HepG2 (cell line): ENCODE results near the gene RTN4RL2. TPM values are rescaled to one million over a fixed set of nuclear protein-coding genes. Genes with fewer than 3 reads are reported as not detected.

Source experiments
- DMAP1 ChIP-seq: IDR thresholded peaks from 2 replicates; pipeline ENCODE4 v1.6.1; 2016
- EED ChIP-seq: sonication (generic); formaldehyde crosslinking; IDR thresholded peaks from 2 replicates; pipeline ENCODE4 v1.5.0; 2020; ENCODE audit warnings: mild to moderate bottlenecking, missing genetic modification reagents
- KLF13 ChIP-seq: sonication (generic); formaldehyde crosslinking; IDR thresholded peaks from 2 replicates; pipeline ENCODE4 v1.4.0; 2020; ENCODE audit warnings: mild to moderate bottlenecking, missing genetic modification reagents
- KLF16 ChIP-seq, 2 experiments: sonication (generic) in 1 of 2; formaldehyde crosslinking in 1 of 2; IDR thresholded peaks; 2 replicates each; pipeline versions ENCODE4 v1.6.1 to v1.8.0; 2016 to 2023; ENCODE audit warnings: missing genetic modification reagents in 2 of 2, missing compliant biosample characterization in 1 of 2
- MAFK ChIP-seq, 2 experiments: IDR thresholded peaks in 1 of 2; conservative IDR thresholded peaks in 1 of 2; 2 replicates each; pipeline ENCODE4 v1.6.1; 2011; ENCODE audit warnings: improper control_type of control experiment in 2 of 2, low read length in 2 of 2
- MBNL3 ChIP-seq: fragments of 250-450 bp; sonication (Bioruptor Pico); conservative IDR thresholded peaks from 2 replicates; pipeline ENCODE4 v1.8.0; 2022; ENCODE audit warnings: mild to moderate bottlenecking, inconsistent platforms
- NFATC3 ChIP-seq: sonication (generic); formaldehyde crosslinking; IDR thresholded peaks from 2 replicates; pipeline ENCODE4 v1.5.1; 2020; ENCODE audit warnings: mild to moderate bottlenecking, missing genetic modification reagents
- NR2F1 ChIP-seq, 2 experiments: fragments of 450-650 bp in 1 of 2; formaldehyde crosslinking in 1 of 2; IDR thresholded peaks; 2 replicates each; pipeline versions ENCODE4 v1.5.0 to v1.6.1; 2016 to 2020; ENCODE audit warnings: mild to moderate bottlenecking in 1 of 2, missing compliant biosample characterization in 1 of 2, missing genetic modification reagents in 1 of 2, moderate library complexity in 1 of 2
- THAP11 ChIP-seq: IDR thresholded peaks from 2 replicates; pipeline ENCODE4 v1.6.1; 2016; ENCODE audit warnings: missing biosample characterization, missing genetic modification reagents
- ZBTB7A ChIP-seq: sonication (generic); formaldehyde crosslinking; IDR thresholded peaks from 2 replicates; pipeline ENCODE4 v1.8.0; 2022; ENCODE audit warnings: mild to moderate bottlenecking, missing genetic modification reagents
- ZNF235 ChIP-seq: sonication (generic); formaldehyde crosslinking; IDR thresholded peaks from 2 replicates; pipeline ENCODE4 v1.8.1; 2023; ENCODE audit warnings: mild to moderate bottlenecking, missing genetic modification reagents, borderline replicate concordance
- ZNF430 ChIP-seq: sonication (generic); formaldehyde crosslinking; IDR thresholded peaks from 2 replicates; pipeline ENCODE4 v1.9.0; 2021; ENCODE audit warnings: mild to moderate bottlenecking, missing genetic modification reagents
- ZNF629 ChIP-seq: sonication (generic); formaldehyde crosslinking; conservative IDR thresholded peaks from 2 replicates; pipeline ENCODE4 v1.5.0; 2020; ENCODE audit warnings: missing genetic modification reagents
- ZNF652 ChIP-seq: IDR thresholded peaks from 2 replicates; pipeline ENCODE4 v1.6.1; 2016; ENCODE audit warnings: low read depth, borderline replicate concordance
- ZNF746 ChIP-seq: sonication (generic); formaldehyde crosslinking; IDR thresholded peaks from 2 replicates; pipeline ENCODE4 v1.8.0; 2022; ENCODE audit warnings: mild to moderate bottlenecking, missing genetic modification reagents
- ZSCAN12 ChIP-seq: sonication (generic); formaldehyde crosslinking; IDR thresholded peaks from 2 replicates; pipeline ENCODE4 v1.9.0; 2021; ENCODE audit warnings: mild to moderate bottlenecking, missing genetic modification reagents
- ZSCAN22 ChIP-seq: sonication (generic); formaldehyde crosslinking; IDR thresholded peaks from 2 replicates; pipeline ENCODE4 v1.4.0; 2020; ENCODE audit warnings: mild to moderate bottlenecking, missing genetic modification reagents
- polyA plus RNA-seq, 8 experiments: library from polyadenylated mRNA; depleted of rRNA in 3 of 8; stranded (reverse) in 7 of 8; unstranded in 1 of 8; fragments of >200 nt; fragmentation: Illumina TruSeq in 4 of 8; extraction: Trizol in 4 of 8; gene quantifications; 2 replicates each; pipeline versions ENCODE4 v1.2.1 to v1.2.3, GENCODE V29; 2011 to 2016; ENCODE audit warnings: low read depth in 4 of 8, missing spikeins in 1 of 8, mixed read lengths in 1 of 8; ENCODE audit not compliant: insufficient read depth in 1 of 8
- total RNA-seq, 5 experiments: library from RNA; depleted of rRNA; stranded (reverse); fragments of >200 nt; fragmentation: Illumina TruSeq; extraction: Trizol; gene quantifications; 2 replicates each; pipeline ENCODE4 v1.2.3, GENCODE V29; 2016; ENCODE audit warnings: low read depth in 1 of 5
- TF ChIP-seq, protein P1 (sequence below): IDR thresholded peaks from 2 replicates; pipeline ENCODE4 v1.6.1; 2016
- TF ChIP-seq, protein P2 (sequence below): sonication (generic); formaldehyde crosslinking; IDR thresholded peaks from 2 replicates; pipeline ENCODE4 v1.4.0; 2020; ENCODE audit warnings: missing genetic modification reagents
- TF ChIP-seq, protein P3 (sequence below): conservative IDR thresholded peaks from 2 replicates; pipeline ENCODE4 v1.6.1; 2018; ENCODE audit warnings: missing genetic modification reagents
- TF ChIP-seq, protein P4 (sequence below): sonication (generic); formaldehyde crosslinking; IDR thresholded peaks from 2 replicates; pipeline ENCODE4 v1.4.0; 2020; ENCODE audit warnings: missing genetic modification reagents
- TF ChIP-seq, protein P5 (sequence below): sonication (generic); formaldehyde crosslinking; IDR thresholded peaks from 2 replicates; pipeline ENCODE4 v1.8.0; 2022; ENCODE audit warnings: missing genetic modification reagents, mild to moderate bottlenecking, inconsistent platforms, borderline replicate concordance
- TF ChIP-seq, protein P6 (sequence below): sonication (generic); formaldehyde crosslinking; IDR thresholded peaks from 2 replicates; pipeline ENCODE4 v1.8.0; 2022; ENCODE audit warnings: missing genetic modification reagents, low read depth, mild to moderate bottlenecking, borderline replicate concordance

The RTN4RL2 gene
- total and polyA plus RNA-seq, 2 of the 13 experiments (the other 11 are each of a cell fraction or from before 2014, with no cell fraction given): 1.3 to 4.3 TPM

DNA sequence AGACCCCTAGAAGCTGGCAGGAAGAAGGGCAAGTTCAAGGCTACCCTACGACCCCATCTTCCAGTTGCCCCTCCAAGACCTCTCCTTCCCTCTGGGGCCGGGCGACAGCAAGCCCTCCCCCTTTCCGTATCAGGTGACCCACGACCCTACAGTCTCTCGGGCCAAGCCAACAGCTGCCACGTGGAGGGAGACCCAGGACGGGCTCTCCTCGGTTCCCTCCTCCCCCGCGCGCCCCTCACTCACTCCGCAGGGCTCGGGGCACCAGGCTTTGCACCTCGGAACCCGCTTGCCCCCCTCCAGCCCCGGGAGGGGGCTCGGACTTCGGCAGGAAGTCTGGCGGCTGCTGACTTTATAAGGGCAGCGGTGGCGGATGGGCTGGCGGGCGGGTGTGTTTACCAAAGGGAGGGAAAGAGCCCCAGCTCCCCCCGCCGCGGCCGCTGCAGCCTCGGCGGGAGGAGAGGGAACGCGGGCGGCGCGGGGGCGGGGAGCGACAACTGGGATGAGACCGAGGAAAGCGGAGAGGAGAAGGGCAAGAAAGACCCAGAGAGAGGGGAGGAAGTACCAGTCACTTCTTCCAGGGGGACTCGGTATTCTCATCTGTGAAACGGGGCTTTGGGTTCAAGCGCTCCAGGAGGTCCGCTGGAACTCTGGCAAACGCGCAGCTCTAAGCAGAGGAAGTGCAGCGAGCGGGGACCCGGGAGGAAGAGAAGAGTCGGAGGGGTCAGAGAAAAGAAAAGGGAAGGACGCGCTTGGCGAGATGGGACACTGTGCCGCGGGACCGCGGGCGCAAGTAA lies 54.4 kb downstream of the RTN4RL2 start (continued):
- TF ChIP-seq DMAP1: peak; percentile 96
- peak; percentile 59 for TF ChIP-seq ZNF430
- TF ChIP-seq MBNL3: no peak
- TF ChIP-seq ZBTB7A (CRISPR knock-in tag): peak; percentile 21; the same call in 1 of the 2 replicates
- no peak; the same call in 1 of the 2 replicates for TF ChIP-seq EED (CRISPR knock-in tag)
- no peak; the same call in 1 of the 2 replicates for TF ChIP-seq ZSCAN22
- TF ChIP-seq ZNF235 (CRISPR knock-in tag): no peak; the same call in 1 of the 2 replicates
- TF ChIP-seq ZNF652 (CRISPR knock-in tag): no peak
- TF ChIP-seq ZSCAN12: no peak
- TF ChIP-seq, protein P1, sequence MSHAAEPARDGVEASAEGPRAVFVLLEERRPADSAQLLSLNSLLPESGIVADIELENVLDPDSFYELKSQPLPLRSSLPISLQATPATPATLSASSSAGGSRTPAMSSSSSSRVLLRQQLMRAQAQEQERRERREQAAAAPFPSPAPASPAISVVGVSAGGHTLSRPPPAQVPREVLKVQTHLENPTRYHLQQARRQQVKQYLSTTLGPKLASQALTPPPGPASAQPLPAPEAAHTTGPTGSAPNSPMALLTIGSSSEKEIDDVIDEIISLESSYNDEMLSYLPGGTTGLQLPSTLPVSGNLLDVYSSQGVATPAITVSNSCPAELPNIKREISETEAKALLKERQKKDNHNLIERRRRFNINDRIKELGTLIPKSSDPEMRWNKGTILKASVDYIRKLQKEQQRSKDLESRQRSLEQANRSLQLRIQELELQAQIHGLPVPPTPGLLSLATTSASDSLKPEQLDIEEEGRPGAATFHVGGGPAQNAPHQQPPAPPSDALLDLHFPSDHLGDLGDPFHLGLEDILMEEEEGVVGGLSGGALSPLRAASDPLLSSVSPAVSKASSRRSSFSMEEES (CRISPR knock-in tag): peak; percentile 60
- peak; percentile 98 for TF ChIP-seq ZNF746 (CRISPR knock-in tag)
- TF ChIP-seq, protein P2, sequence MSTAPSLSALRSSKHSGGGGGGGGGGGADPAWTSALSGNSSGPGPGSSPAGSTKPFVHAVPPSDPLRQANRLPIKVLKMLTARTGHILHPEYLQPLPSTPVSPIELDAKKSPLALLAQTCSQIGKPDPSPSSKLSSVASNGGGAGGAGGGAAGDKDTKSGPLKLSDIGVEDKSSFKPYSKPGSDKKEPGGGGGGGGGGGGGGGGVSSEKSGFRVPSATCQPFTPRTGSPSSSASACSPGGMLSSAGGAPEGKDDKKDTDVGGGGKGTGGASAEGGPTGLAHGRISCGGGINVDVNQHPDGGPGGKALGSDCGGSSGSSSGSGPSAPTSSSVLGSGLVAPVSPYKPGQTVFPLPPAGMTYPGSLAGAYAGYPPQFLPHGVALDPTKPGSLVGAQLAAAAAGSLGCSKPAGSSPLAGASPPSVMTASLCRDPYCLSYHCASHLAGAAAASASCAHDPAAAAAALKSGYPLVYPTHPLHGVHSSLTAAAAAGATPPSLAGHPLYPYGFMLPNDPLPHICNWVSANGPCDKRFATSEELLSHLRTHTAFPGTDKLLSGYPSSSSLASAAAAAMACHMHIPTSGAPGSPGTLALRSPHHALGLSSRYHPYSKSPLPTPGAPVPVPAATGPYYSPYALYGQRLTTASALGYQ (CRISPR knock-in tag): no peak; the same call in 1 of the 2 replicates
- TF ChIP-seq, protein P3, sequence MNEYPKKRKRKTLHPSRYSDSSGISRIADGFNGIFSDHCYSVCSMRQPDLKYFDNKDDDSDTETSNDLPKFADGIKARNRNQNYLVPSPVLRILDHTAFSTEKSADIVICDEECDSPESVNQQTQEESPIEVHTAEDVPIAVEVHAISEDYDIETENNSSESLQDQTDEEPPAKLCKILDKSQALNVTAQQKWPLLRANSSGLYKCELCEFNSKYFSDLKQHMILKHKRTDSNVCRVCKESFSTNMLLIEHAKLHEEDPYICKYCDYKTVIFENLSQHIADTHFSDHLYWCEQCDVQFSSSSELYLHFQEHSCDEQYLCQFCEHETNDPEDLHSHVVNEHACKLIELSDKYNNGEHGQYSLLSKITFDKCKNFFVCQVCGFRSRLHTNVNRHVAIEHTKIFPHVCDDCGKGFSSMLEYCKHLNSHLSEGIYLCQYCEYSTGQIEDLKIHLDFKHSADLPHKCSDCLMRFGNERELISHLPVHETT (CRISPR knock-in tag): no peak
- TF ChIP-seq, protein P4, sequence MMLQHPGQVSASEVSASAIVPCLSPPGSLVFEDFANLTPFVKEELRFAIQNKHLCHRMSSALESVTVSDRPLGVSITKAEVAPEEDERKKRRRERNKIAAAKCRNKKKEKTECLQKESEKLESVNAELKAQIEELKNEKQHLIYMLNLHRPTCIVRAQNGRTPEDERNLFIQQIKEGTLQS (CRISPR knock-in tag): no peak
- no peak; a peak in 1 of 4 replicates for TF ChIP-seq KLF16 (CRISPR knock-in tag; IDR thresholded peaks at IDR 0.05)
- peak; percentile 22 to 31; a peak in 2 of 4 replicates for TF ChIP-seq NR2F1 (CRISPR knock-in tag; IDR thresholded peaks at IDR 0.05)
- TF ChIP-seq NFATC3 (CRISPR knock-in tag): no peak
- TF ChIP-seq MAFK (conservative IDR thresholded peaks at IDR 0.05 in 1 of 2, IDR thresholded peaks at IDR 0.05 in 1 of 2; ENCODE audit: low read length in 2 of 2): no peak
- TF ChIP-seq, protein P5, sequence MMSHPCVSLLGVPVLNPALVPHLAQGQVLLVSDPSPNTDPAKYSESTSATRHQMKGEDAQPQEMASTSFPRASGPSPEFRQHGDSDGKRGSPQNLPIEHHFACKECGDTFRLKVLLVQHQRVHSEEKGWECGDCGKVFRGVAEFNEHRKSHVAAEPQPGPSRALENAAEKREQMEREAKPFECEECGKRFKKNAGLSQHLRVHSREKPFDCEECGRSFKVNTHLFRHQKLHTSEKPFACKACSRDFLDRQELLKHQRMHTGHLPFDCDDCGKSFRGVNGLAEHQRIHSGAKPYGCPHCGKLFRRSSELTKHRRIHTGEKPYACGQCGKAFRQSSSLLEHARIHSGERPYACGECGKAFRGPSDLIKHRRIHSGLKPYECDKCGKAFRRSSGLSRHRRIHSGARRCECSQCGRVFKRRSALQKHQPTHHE (CRISPR knock-in tag): no peak
- no peak for TF ChIP-seq KLF13
- peak; percentile 93 for TF ChIP-seq ZNF629
- TF ChIP-seq, protein P6, sequence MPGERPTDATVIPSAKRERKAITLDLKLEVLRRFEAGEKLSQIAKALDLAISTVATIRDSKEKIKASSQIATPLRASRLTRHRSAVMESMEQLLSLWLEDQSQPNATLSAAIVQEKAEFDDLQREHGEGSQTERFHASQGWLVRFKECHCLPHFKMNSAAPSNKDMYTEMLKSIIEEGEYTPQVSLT: no peak
- no peak for TF ChIP-seq THAP11 (CRISPR knock-in tag)
